IPS-11a (cell line): ENCODE results near the gene SETD1B.

Experiments used
- H3K4me3 ChIP-seq: one replicate; pipeline ENCODE4 v1.5.1; 2013; ENCODE audit warnings: low read depth, low read length, control low read depth

SETD1B gene

DNA sequence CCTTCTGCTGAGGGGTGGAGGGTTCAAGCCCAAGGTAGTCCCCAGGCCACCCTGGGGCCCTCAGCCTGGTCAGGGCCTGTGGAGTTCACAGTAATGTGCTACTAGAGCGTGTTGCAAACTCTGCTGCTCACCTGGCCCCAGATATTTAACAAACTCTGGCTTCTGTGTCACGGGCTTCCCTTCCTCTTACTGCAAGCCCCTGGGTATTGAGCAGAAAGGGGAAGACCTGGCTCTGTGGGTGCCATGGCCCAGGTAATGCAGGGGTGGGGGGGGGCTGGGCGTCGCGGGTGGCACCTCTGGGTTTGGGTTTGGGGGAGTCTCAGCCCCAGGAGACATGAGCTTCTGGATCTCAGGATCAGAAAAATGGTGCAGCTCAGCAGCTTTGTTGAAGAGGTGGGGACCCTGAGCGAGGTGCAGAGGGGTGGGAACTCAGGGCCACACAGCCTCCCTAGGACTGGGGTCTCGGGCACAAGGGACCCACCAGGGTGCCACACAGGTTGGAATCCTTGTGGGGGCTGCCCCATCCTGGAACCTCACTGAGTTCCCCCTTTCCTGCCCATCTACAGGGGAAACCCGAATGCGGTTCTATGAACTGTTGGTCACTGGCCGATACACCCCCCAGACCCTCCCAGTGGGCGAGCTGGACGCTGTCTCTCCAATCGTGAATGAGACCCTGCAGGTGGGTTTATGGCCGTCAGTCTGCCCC lies 4.0 kb downstream of the SETD1B start:
- no peak overlapping the region for H3K4me3 ChIP-seq

DNA sequence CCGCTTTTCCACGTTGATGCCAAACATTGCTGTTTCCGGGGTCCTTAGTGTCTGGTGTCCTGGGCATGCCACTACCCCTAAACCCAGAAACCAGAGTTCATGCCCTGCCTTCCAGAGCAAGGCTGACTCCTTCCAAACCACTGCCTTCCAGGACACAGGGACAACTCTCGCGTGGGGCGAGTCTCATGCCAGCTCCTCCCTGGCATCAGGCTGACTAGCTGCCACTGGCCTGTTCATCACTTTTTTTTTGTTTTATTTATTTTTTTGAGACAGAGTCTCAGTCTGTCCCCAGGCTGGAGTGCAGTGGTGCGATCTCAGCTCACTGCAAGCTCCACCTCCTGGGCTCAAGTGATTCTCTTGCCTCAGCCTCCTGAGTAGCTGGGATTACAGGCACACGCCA lies 4.8 kb downstream of the SETD1B start:
- H3K4me3 ChIP-seq: no peak overlapping the region

DNA sequence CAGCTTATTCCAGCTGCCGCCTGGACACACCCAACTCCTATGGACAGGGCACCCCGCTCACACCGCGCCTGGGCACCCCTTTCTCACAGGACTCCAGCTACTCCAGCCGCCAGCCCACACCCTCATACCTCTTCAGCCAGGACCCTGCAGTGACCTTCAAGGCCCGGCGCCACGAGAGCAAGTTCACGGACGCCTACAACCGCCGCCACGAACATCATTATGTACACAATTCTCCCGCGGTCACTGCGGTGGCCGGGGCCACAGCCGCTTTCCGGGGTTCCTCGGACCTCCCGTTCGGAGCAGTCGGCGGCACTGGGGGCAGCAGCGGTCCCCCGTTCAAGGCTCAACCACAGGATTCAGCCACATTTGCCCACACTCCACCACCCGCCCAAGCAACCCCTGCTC lies 5.9 kb downstream of the SETD1B start:
- no peak overlapping the region for H3K4me3 ChIP-seq

DNA sequence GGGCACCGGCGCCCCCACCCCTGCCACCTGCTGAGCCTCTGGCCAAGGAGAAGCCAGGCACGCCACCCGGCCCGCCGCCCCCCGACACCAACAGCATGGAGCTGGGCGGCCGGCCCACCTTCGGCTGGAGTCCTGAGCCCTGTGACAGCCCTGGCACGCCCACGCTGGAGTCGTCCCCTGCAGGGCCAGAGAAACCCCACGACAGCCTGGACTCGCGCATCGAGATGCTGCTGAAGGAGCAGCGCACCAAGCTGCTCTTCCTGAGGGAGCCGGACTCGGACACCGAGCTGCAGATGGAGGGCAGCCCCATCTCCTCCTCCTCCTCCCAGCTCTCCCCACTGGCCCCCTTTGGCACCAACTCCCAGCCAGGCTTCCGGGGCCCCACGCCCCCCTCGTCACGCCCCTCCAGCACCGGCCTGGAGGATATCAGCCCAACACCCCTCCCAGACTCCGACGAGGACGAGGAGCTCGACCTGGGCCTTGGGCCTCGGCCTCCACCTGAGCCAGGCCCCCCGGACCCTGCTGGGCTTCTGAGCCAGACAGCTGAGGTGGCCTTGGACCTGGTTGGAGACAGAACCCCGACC lies 6.5 kb downstream of the SETD1B start:
- H3K4me3 ChIP-seq: no peak overlapping the region

DNA sequence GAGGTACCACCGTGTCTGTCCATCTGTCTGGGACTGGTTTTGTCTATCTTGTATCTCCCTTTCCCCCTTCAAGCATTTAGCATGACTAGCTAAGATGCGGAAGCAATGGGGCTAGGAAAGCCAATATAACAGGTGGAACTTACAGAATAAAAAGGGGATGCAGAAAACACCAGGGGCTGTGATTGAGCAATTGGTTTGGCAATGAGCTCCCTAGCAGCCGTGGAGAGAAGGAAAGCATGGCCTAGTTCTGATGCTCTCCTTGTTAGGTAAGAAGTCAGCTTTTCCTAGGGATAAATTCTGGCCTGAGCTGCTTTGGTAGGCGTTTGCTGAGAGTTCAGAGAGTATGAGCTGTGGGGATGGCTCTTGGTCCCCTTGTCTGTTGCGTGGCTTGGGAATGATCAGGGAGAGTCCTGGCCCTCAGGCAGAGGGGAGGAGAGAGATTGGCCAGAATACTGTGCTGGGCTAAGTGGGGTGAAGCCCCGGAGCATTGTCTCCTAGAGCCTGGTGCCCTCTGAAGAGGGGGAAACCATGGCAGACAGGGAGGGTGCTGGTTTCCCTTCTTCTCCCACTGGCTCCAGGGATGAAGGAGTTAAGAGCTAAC lies 7.1 kb downstream of the SETD1B start:
- no peak overlapping the region for H3K4me3 ChIP-seq

DNA sequence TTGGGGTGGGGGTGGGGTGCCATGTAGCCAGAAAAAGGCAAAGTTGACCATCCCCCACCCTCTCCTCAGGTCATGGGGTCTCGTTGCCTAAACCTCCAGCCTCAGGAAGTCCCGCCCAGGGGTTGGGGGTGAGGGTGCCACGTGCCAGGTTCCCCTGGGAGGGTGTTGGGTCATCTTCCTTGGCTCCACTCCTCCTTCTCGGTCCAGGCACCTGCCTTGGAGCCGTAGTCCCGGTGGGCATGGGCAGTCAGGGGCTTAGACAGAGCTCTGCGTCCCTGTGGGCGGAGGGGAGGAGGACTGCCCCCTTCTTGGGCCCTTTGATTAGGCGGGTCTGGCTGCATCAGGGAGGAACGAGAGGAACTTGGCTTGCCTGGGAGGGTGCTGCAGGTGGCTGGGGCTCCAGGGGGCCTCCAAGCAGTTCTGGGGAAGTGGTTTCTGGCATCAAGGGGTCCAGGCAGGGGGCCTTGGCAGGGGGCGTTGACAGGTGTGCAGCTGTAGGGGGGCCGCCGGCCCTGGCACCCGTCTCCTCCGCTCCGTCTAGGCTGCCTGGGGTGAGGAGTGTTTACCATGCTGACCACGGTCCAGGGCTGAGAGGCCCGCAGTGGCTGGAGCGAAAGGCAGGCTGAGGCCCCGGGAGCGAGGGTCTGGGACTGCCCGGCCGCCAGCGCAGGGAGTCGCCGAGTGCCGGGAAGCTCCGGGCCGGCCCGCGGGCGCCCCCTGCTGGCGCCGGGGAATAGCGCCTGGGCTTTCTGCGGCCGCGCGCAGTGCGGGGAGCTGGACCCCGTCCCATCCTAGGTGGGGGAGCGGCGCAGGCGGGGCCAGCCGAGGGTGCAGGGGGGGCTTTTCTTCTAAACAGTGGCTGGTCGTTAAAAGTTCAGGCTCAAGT lies 7.9 kb downstream of the SETD1B start:
- H3K4me3 ChIP-seq: peak overlapping the region; percentile 44

DNA sequence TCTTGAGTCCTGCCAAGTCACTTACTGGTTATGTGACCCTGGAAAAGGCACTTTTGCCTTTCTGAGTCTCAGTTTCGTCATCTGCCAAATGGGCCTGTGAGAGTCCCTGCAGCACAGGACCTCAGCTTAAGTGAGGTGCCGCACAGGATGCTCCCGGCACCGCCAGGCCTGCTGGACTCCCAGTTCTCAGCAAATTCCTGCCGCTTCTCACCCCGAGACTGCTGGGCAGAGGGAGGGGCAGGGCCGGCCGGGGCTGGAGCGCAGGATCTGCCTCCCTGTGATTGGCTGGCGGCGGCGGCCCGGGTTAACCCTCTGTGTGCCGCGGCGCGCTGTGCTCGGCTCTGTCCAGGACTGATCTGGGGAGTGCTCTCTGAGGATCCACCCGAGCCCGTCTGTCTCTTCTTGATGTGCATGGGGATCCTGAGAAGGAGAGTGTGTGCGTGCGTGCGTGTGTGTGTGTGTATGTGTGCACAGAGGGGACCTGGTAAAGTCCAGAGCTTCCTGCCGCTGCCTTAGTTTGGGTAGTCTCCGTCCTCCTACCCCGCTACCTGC lies 8.6 kb downstream of the SETD1B start:
- H3K4me3 ChIP-seq: peak overlapping the region; percentile 44

DNA sequence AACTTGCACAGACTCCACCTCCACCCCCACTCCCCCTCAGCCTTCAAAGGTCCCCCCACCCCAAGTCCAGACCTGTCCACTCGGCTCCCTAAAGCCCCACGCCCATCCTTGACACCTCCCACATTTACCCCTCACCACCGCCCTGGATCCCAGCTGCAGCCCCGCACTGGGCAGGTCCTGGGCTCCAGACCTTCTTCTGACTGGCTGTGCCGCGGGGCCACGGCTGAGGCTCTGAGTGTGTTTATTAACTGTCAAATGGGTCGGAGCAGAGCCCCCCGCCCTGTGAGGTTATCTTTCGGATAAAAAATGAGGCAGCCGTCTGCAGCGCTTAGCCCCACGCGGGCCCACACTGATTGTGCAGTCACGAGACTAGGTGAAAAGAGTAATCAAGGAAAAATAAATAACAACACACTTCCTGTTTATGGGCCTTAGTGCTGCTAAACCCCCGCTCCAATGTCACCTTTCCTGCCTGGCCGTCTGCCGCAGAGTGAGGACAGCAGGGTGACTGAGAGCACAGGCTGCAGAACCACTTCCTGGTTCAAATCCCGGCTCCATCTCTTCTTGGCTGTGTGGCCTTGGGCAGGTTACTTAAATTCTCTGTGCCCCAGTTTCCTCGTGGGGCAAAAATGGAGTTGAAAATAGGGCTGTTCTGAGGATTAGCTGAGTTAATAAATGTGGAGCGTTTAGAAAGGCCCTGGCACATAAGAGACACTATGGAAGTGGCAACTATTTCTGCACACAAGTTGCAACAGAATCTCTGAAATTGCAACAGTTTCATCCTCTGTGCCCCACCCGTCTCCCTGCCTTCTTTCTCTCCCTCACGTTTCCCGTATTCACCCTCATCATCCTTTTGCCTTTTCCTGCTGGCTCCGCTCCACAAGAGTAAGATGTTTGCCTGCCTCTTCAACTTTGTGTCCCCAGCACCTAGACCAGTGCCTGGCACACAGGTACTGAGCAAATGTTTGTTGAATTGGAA lies 9.4 kb downstream of the SETD1B start:
- peak overlapping the region; percentile 44 for H3K4me3 ChIP-seq

DNA sequence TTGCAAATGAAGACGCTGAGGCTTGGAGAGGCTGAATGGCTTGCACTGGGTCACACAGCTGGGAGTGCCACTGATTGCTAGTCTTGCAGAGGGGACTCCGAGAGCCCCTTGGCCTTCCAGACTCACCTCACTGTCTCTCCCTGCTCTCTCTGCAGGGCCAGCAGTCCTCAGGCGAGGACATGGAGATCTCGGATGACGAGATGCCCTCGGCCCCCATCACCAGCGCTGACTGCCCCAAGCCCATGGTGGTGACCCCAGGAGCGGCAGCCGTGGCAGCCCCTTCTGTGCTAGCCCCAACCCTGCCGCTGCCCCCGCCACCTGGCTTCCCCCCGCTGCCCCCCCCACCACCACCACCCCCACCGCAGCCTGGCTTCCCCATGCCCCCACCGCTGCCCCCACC lies 10.1 kb downstream of the SETD1B start:
- H3K4me3 ChIP-seq: no peak overlapping the region

DNA sequence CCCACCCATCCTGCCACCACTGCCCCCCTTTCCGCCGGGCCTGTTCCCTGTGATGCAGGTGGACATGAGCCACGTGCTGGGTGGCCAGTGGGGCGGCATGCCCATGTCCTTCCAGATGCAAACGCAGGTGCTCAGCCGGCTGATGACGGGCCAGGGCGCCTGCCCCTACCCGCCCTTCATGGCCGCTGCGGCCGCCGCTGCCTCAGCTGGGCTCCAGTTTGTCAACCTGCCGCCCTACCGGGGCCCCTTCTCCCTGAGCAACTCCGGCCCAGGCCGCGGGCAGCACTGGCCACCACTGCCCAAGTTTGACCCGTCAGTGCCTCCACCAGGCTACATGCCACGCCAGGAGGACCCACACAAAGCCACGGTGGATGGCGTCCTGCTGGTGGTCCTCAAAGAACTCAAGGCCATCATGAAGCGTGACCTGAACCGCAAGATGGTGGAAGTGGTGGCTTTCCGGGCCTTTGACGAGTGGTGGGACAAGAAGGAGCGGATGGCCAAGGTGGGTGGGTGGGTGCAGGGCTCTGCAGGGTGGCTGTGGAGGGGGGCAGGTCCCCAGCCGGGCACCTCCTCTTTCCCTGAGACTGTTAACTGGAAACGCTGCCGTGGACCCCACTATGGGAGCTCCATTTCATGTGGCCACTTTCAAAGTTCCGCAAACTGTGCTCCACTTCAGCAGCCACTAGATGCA lies 10.8 kb downstream of the SETD1B start:
- no peak overlapping the region for H3K4me3 ChIP-seq

DNA sequence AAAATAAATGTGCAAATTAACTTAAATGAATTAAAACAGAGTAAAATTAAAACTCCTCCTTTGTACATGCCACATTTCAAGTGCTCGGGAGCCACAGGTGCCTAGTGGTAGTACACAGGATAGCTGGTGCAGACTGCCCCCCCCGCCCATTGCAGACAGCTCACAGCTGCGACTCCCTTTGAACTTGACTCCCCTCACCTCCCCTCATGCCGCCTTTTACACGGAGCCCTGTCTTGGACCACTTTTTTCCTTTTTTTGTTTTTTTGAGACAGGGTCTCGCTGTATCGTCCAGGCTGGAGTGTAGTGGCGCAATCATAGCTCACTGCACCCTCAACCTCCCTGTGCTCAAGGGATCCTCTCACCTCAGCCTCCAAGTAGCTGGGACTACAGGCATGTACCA lies 11.5 kb downstream of the SETD1B start:
- H3K4me3 ChIP-seq: no peak overlapping the region

DNA sequence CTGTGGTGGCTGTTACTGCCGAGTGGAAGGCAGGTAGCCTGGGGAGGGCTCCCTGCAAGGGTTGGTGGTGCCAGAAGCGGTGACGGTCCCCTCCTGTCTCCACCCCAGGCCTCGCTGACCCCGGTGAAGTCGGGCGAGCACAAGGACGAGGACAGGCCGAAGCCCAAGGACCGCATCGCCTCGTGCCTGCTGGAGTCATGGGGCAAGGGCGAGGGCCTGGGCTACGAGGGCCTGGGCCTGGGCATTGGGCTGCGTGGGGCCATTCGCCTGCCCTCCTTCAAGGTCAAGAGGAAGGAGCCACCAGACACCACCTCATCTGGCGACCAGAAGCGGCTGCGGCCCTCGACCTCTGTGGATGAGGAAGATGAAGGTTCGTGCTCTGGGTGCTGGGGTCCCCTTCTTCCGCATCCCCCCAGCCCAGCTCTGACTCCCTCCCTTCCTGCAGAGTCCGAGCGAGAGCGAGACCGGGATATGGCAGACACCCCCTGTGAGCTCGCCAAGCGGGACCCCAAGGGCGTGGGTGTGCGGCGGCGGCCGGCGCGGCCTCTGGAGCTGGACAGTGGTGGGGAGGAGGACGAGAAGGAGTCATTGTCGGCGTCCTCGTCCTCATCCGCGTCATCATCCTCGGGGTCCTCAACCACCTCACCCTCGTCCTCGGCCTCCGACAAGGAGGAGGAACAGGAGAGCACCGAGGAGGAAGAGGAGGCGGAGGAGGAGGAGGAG lies 13.3 kb downstream of the SETD1B start:
- no peak overlapping the region for H3K4me3 ChIP-seq

DNA sequence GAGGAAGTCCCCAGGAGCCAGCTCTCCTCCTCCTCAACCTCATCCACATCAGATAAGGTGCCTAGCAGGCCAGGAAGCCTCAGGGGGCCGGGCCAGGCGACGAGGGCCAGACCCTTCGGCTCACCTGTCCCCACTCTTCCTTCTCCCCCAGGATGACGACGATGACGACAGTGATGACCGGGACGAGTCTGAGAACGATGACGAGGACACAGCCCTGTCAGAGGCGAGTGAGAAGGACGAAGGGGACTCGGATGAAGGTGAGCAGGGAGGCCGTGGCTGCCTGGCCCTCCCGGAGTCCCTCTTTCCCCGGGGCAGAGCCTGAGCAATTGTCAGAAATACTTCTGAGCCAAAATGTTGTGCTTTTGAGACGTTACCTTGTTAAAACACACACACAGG lies 13.8 kb downstream of the SETD1B start:
- H3K4me3 ChIP-seq: no peak overlapping the region

DNA sequence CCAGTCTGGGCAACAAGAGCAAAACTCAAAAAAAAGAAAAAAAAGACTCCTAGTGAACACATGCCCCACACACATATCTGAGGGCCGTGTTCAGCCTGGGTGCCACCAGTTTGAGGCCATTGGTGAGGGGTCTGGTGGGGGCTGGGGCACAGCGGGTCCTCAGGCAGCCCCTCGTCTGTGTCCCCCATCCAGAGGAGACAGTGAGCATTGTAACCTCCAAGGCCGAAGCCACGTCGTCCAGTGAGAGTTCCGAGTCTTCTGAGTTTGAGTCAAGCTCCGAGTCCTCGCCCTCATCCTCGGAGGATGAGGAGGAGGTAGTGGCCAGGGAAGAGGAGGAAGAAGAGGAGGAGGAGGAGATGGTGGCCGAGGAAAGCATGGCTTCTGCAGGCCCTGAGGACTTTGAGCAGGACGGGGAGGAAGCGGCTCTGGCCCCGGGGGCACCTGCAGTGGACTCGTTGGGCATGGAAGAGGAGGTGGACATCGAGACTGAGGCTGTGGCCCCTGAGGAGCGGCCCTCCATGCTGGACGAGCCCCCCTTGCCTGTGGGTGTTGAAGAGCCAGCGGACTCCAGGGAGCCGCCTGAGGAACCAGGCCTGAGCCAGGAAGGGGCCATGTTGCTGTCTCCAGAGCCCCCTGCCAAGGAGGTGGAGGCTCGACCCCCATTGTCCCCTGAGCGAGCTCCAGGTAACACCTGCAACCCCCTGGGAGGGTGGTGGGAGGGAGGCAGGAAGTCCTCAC lies 15.6 kb downstream of the SETD1B start:
- no peak overlapping the region for H3K4me3 ChIP-seq

DNA sequence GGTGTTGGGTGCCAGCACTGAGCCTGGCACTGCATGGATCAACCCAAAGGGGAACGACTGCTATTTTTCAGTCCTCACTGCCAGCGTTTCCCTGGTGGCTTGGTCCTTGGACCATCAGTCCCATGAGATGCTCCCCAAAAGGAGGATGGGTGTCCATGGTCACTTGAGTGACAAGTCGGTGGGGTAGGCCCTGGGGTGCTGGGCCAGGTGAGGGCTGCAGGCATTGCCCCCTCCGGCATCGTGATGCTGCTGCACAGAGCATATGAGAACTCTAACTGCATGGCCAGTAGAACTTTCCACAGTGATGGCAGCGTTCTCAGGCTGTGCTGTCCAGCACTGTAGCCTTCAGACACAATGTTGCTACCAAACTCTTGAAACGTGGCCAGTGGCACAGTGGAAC lies 16.2 kb downstream of the SETD1B start:
- no peak overlapping the region for H3K4me3 ChIP-seq

DNA sequence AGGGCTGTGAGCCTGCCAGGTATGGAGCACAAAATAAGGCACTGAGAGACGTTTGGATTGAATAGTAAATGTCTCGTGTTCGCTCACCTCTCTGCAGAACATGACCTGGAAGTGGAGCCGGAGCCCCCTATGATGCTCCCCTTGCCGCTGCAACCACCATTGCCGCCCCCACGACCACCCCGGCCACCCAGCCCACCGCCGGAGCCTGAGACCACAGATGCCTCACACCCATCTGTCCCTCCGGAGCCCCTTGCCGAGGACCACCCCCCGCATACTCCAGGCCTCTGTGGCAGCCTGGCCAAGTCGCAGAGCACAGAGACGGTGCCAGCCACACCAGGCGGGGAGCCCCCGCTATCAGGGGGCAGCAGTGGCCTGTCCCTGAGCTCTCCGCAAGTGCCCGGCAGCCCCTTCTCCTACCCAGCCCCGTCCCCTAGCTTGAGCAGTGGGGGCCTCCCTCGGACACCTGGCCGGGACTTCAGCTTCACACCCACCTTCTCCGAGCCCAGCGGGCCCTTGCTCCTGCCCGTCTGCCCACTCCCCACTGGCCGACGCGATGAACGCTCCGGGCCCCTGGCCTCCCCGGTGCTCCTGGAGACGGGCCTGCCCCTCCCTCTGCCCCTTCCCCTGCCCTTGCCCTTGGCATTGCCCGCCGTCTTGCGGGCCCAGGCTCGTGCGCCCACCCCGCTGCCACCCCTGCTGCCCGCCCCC lies 18.7 kb downstream of the SETD1B start:
- H3K4me3 ChIP-seq: no peak overlapping the region

DNA sequence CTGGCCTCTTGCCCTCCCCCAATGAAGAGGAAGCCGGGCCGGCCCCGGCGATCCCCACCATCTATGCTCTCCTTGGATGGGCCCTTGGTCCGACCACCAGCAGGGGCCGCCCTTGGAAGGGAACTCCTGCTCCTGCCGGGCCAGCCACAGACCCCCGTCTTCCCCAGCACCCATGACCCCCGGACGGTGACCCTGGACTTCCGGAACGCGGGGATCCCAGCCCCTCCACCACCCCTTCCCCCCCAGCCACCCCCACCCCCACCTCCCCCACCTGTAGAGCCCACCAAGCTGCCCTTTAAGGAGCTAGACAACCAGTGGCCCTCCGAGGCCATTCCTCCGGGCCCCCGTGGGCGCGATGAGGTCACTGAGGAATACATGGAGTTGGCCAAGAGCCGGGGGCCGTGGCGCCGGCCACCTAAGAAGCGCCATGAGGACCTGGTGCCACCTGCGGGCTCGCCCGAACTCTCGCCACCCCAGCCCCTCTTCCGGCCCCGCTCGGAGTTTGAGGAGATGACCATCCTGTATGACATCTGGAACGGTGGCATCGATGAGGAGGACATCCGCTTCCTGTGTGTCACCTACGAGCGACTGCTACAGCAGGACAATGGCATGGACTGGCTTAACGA lies 19.4 kb downstream of the SETD1B start:
- no peak overlapping the region for H3K4me3 ChIP-seq
